Upper lobe of left lung (tissue), 6 donors: Measurements from ENCODE around the gene PRKCA. TPM values are rescaled to one million over a fixed set of nuclear protein-coding genes. Genes with fewer than 3 reads are reported as not detected.

Experiments
- ATAC-seq, 2 donors: fragments of 200-7000 bp; cut with Tn5 transposase; one replicate each; pipeline ENCODE4 v1.9.1; 2022; ENCODE audit warnings: mild to moderate bottlenecking in 2 of 2, moderate library complexity in 2 of 2; ENCODE audit not compliant: low FRiP score in 2 of 2
- DNase-seq, 2 donors: peaks; one replicate each; pipeline ENCODE4 v3.0.0-alpha.2; 2019 to 2020
- H3K27ac ChIP-seq, 4 donors: fragments of 200-600 bp; sonication (generic); one replicate each; pipeline ENCODE4 v1.5.1; 2016 to 2019
- H3K27me3 ChIP-seq, 4 donors: fragments of 200-600 bp; sonication (generic); one replicate each; pipeline ENCODE4 v1.5.1; 2017 to 2019
- H3K36me3 ChIP-seq, 4 donors: fragments of 200-600 bp; sonication (generic); one replicate each; pipeline ENCODE4 v1.5.1; 2016 to 2019
- H3K4me1 ChIP-seq, 4 donors: fragments of 200-600 bp; sonication (generic); one replicate each; pipeline ENCODE4 v1.5.1; 2018 to 2019
- H3K4me3 ChIP-seq, 4 donors: fragments of 200-600 bp; sonication (generic); one replicate each; pipeline ENCODE4 v1.5.1; 2017 to 2019; ENCODE audit warnings: mild to moderate bottlenecking in 2 of 4, moderate library complexity in 1 of 4
- H3K9me3 ChIP-seq, 4 donors: fragments of 200-600 bp; sonication (generic); one replicate each; pipeline ENCODE4 v1.5.1; 2018 to 2019
- EP300 ChIP-seq, 4 donors: sonication (generic); formaldehyde crosslinking; IDR thresholded peaks; one replicate each; pipeline ENCODE4 v1.5.1; 2017; ENCODE audit warnings: antibody characterized with exemption in 4 of 4, control low read depth in 2 of 4
- POLR2A ChIP-seq, 4 donors: fragments of 450-650 bp; IDR thresholded peaks; one replicate each; pipeline ENCODE4 v1.5.1; 2016 to 2017; ENCODE audit warnings: antibody characterized with exemption in 4 of 4, mild to moderate bottlenecking in 2 of 4
- POLR2AphosphoS5 ChIP-seq, 2 donors: sonication (generic); formaldehyde crosslinking; IDR thresholded peaks; one replicate each; pipeline ENCODE4 v1.5.1; 2017; ENCODE audit warnings: antibody characterized with exemption in 2 of 2
- WGBS, 2 donors: methylation state at CpG; one replicate each; pipeline ENCODE4 v1.1.5; 2017 to 2018; 5-methylcytosine and 5-hydroxymethylcytosine counted together
- total RNA-seq, 6 donors: library from RNA; depleted of rRNA in 4 of 6; stranded (reverse); fragments of >200 nt in 4 of 6; gene quantifications; one replicate each; pipeline versions ENCODE4 v1.1.0 to v1.2.1, GENCODE V29; 2016 to 2021
- TF ChIP-seq, protein P1 (sequence below), 6 experiments: fragments of 450-650 bp in 4 of 6; fragments of 200-600 bp in 2 of 6; sonication (generic) in 2 of 6; IDR thresholded peaks; one replicate each; pipeline ENCODE4 v1.5.1; 2016 to 2019; ENCODE audit warnings: antibody characterized with exemption in 6 of 6
- donor health status: DM: no; HTN: no; CAD: no; lungs with moderate emphysema.
- donor health status: DM: no; HTN: yes; CAD: no; lungs with severe emphysema.

PRKCA gene
- total RNA-seq, 6 donors from 2014 or later: 10.9 to 29.3 (median 18.0) TPM

DNA sequence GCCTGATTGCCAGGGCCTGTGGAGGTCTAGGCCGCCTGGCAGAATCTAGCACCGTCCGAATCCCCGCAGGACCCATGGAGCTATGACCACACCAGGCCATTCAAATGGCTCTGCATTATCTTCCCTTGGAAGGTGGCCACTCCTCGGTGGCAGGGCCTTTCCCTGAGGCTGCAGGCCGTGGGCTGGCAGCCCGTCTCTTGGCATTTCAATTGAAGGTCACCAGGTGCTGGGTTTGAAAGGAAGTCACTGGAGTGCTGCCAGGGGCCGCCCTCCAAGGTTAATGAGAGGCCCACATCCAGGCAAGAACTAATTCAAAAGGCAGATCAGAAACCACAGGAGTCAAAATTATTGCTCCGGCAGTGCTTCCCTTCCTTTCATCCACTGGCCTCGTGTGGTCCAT is 504.8 kb downstream of the PRKCA start:
- no peaks in the 10 kb centered on the region for H3K9me3 ChIP-seq
- no peaks in the 10 kb centered on the region for H3K4me1 ChIP-seq
- ATAC-seq (no peak), DNase-seq (peak in 1 of 2 donors; percentile 18)
- 56 to 67% methylated on average over 2 to 10 of the region's 10 CpGs for WGBS, 2 donors
- no peaks in the 10 kb centered on the region for H3K36me3 ChIP-seq
- no peak overlapping the region for H3K4me3 ChIP-seq
- H3K27ac ChIP-seq: no peak overlapping the region
- no peaks in the 10 kb centered on the region for H3K27me3 ChIP-seq
- TF ChIP-seq POLR2A (IDR thresholded peaks at IDR 0.05): no peak
- TF ChIP-seq, protein P1, sequence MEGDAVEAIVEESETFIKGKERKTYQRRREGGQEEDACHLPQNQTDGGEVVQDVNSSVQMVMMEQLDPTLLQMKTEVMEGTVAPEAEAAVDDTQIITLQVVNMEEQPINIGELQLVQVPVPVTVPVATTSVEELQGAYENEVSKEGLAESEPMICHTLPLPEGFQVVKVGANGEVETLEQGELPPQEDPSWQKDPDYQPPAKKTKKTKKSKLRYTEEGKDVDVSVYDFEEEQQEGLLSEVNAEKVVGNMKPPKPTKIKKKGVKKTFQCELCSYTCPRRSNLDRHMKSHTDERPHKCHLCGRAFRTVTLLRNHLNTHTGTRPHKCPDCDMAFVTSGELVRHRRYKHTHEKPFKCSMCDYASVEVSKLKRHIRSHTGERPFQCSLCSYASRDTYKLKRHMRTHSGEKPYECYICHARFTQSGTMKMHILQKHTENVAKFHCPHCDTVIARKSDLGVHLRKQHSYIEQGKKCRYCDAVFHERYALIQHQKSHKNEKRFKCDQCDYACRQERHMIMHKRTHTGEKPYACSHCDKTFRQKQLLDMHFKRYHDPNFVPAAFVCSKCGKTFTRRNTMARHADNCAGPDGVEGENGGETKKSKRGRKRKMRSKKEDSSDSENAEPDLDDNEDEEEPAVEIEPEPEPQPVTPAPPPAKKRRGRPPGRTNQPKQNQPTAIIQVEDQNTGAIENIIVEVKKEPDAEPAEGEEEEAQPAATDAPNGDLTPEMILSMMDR (IDR thresholded peaks at IDR 0.05): no peak
- TF ChIP-seq EP300 (IDR thresholded peaks at IDR 0.05): no peak
- TF ChIP-seq POLR2AphosphoS5 (IDR thresholded peaks at IDR 0.05): no peak

DNA sequence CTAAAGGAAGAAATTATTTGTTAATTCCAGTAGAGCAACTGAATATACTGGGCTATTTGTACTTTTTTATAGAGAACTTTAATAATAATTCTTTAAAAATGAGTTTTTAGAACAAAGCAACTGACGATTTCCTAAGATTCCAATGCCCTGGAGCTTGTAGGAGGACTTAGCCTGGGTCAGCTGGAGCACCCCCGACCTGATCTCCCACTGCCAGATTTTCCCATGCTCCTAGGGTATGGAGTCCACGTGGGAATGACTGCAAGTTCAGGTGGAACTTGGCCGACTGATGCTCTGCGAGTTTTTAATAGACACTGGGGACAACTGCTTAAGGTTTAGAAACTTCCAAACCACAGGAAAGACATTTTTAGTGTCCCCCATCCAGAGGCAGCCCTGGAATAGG is 507.0 kb downstream of the PRKCA start:
- WGBS, 2 donors: 88 to 92% methylated on average over 5 of the region's 5 CpGs
- ATAC-seq: no peak
- no peak for TF ChIP-seq EP300 (IDR thresholded peaks at IDR 0.05)
- TF ChIP-seq, protein P1 (IDR thresholded peaks at IDR 0.05): no peak
- no peak for TF ChIP-seq POLR2A (IDR thresholded peaks at IDR 0.05)
- no peak for TF ChIP-seq POLR2AphosphoS5 (IDR thresholded peaks at IDR 0.05)

DNA sequence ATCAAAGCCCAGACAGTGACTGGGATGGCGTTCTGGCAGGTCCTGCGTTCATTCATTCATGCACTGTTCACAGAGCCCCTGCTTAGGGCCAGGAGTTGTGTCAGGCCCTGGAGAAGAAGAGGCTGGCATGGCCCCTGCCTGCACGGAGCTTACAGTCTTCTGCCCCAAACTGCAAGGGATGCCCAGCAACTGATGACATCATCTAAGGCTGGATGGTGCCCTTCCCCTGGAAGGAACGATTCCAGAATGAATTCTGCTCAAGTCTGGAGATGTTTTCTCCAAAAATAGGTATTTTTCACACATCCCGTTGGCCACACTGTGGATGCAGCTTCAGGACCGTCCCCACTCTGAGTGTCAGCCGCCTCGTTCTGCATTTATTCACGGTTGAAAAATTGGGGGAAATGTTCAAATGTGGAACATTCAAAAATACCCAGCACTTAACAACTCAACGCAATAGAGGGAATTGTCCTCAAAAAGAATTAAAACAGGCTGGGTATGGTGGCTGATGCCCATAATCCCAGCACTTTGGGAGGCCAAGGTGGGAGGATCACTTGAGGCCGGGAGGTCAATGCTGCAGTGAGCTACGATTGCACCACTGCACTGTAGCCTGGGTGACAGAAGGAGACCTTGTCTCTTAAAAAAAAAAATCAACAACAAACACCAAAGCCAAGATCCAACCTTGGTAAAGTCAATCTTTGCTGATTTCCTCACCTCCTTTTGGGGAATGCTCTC is 508.7 kb downstream of the PRKCA start:
- H3K27me3 ChIP-seq: no peaks in the 10 kb centered on the region
- 90 to 91% methylated on average over 12 of the region's 12 CpGs for WGBS, 2 donors
- TF ChIP-seq POLR2AphosphoS5 (IDR thresholded peaks at IDR 0.05) (no peak), POLR2A (IDR thresholded peaks at IDR 0.05) (no peak)
- TF ChIP-seq, protein P1 (IDR thresholded peaks at IDR 0.05): no peak
- no peaks in the 10 kb centered on the region for H3K36me3 ChIP-seq
- H3K4me1 ChIP-seq: no peaks in the 10 kb centered on the region
- no peak for DNase-seq
- no peaks in the 10 kb centered on the region for H3K9me3 ChIP-seq
- H3K4me3 ChIP-seq: no peak overlapping the region
- H3K27ac ChIP-seq: no peak overlapping the region
- no peak for ATAC-seq

More for the DNA sequence above, 507.0 kb downstream of the PRKCA start:
- DNase-seq: no peak
- Histone ChIP-seq H3K36me3 (no peaks in the 10 kb centered on the region), H3K27me3 (no peaks in the 10 kb centered on the region), H3K4me1 (no peaks in the 10 kb centered on the region), H3K27ac (no peak overlapping the region), H3K4me3 (no peak overlapping the region), H3K9me3 (no peaks in the 10 kb centered on the region)

DNA sequence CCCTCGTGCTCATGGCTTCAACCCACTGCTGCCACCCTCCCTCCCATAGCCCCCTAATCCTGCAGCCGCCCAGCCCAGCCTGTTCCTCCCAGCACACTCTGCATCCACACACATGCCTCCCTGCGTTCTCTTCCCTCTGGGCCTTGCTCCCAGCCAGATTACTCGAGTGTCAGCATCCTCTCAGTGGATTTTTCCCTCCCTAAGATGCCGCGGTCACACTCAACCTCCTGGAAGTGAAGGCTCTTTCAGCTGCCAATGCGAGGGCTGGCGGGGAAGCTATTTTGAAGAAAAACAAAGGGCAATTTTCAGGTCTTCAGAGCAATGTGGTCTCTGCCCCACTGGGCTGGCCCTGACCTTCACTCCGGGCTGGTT is 509.3 kb downstream of the PRKCA start:
- 78 to 84% methylated on average over 9 of the region's 9 CpGs for WGBS, 2 donors
- ATAC-seq: no peak

More for the DNA sequence above, 509.3 kb downstream of the PRKCA start:
- Histone ChIP-seq H3K4me3 (no peak overlapping the region), H3K27me3 (no peaks in the 10 kb centered on the region), H3K27ac (no peak overlapping the region), H3K4me1 (no peaks in the 10 kb centered on the region), H3K9me3 (no peaks in the 10 kb centered on the region), H3K36me3 (no peaks in the 10 kb centered on the region)
- TF ChIP-seq, protein P1 (IDR thresholded peaks at IDR 0.05): no peak
- TF ChIP-seq POLR2AphosphoS5 (IDR thresholded peaks at IDR 0.05): no peak
- no peak for DNase-seq
